Stimulated activated CD4-positive, alpha-beta T cell treated with anti-CD3 and anti-CD28 coated beads, Interleukin-2, amount 100 ng/mL, for 4 hours (primary cell): ENCODE results near the gene THEM4.
"Not testable (repeated sequence)": the region's sequence is repeated elsewhere in the genome, so short reads cannot be mapped to it uniquely, and the experiment has no call there.

ENCODE experiments used
- DNase-seq: peaks from one replicate; pipeline ENCODE4 v3.0.0-alpha.2; 2020; ENCODE audit warnings: low read depth

Gene THEM4

GRCh38 chr1:151934048-151934493, 24.8 kb upstream of the THEM4 start:
- DNase-seq: peak; percentile 34

GRCh38 chr1:151924691-151925587, 15.6 kb upstream of the THEM4 start:
- DNase-seq: no peak

GRCh38 chr1:151923422-151923821, 14.1 kb upstream of the THEM4 start:
- no peak for DNase-seq

GRCh38 chr1:151920149-151920548, 10.8 kb upstream of the THEM4 start:
- DNase-seq: no peak

GRCh38 chr1:151918819-151919610, 9.7 kb upstream of the THEM4 start:
- no peak for DNase-seq

- no peak for DNase-seq
Measured at GRCh38 chr1:151918156-151918555, 8.8 kb upstream of the THEM4 start.

GRCh38 chr1:151916726-151917370, 7.5 kb upstream of the THEM4 start:
- no peak for DNase-seq

GRCh38 chr1:151915061-151915686, 5.9 kb upstream of the THEM4 start:
- DNase-seq: no peak

GRCh38 chr1:151914076-151914475, 4.8 kb upstream of the THEM4 start:
- no peak for DNase-seq

- no peak for DNase-seq
Measured at GRCh38 chr1:151912973-151913372, 3.7 kb upstream of the THEM4 start.

- no peak for DNase-seq
Measured at GRCh38 chr1:151908228-151908691, 1.1 kb downstream of the THEM4 start.

- no peak for DNase-seq
Measured at GRCh38 chr1:151907363-151908139, 1.8 kb downstream of the THEM4 start.

GRCh38 chr1:151906324-151906645, 3.0 kb downstream of the THEM4 start:
- not testable (repeated sequence) for DNase-seq

GRCh38 chr1:151905443-151906323, 3.6 kb downstream of the THEM4 start:
- not testable (repeated sequence) for DNase-seq

- peak; percentile 52 for DNase-seq
Measured at GRCh38 chr1:151905070-151905442, 4.3 kb downstream of the THEM4 start.

- DNase-seq: no peak
Measured at GRCh38 chr1:151902858-151903257, 6.5 kb downstream of the THEM4 start.

GRCh38 chr1:151900804-151901203, 8.5 kb downstream of the THEM4 start:
- DNase-seq: not testable (repeated sequence)

GRCh38 chr1:151898519-151898991, 10.8 kb downstream of the THEM4 start:
- DNase-seq: peak; percentile 20

- DNase-seq: no peak
Measured at GRCh38 chr1:151897991-151898431, 11.3 kb downstream of the THEM4 start.
